Measurements from ENCODE around the gene KLHL29. TPM values are rescaled to one million over a fixed set of nuclear protein-coding genes. Genes with fewer than 3 reads are reported as not detected.

The KLHL29 gene
- total RNA-seq, 1 donor from 2014 or later = 8.4 TPM

GRCh38 chr2:23478087-23478932 lies 93.3 kb downstream of the KLHL29 start:
- DNase-seq = no peak

- no peak for DNase-seq
Observed at GRCh38 chr2:23478933-23479683, 94.1 kb downstream of the KLHL29 start.

- peak; percentile 68 for DNase-seq
Observed at GRCh38 chr2:23480957-23481797, 96.2 kb downstream of the KLHL29 start.

DNA sequence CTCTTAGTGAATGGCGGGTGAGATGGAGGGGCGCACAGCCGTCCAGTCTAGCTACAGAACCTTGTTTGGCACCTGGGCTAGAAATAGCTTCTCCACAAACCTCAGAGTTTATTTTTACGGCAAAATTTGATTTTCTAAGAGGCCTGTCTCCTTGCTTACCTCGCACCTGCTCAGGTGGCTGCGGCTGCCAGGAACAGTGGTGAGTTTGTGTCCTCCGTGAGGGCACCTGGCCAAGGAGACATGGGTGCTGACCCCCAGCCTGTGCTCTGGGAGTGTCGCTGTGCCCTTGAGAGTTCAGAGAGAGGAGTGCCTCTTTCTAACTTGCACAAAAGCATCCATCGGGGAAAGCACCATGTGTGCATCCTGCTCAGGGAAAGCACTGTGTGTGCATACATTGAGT lies 97.2 kb downstream of the KLHL29 start:
- DNase-seq = no peak

DNA sequence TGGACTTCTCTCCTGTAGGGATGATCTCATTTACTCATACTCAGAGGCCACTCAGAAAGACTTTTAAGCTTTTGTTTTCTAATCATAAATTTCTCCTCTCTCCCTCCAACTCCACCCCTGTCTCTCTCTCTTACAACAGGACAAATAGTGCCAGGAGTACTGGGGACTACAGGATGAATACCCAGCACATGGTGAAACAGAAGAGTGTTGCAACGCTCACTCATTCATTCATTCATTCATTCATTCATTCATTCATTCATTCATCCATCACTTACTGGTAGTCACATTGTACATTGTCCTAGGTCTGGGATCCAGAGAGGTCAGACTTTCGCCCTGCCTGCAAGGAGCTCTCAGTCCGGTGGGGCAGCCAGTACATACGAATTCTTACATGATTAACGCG lies 97.6 kb downstream of the KLHL29 start:
- no peak for DNase-seq

DNA sequence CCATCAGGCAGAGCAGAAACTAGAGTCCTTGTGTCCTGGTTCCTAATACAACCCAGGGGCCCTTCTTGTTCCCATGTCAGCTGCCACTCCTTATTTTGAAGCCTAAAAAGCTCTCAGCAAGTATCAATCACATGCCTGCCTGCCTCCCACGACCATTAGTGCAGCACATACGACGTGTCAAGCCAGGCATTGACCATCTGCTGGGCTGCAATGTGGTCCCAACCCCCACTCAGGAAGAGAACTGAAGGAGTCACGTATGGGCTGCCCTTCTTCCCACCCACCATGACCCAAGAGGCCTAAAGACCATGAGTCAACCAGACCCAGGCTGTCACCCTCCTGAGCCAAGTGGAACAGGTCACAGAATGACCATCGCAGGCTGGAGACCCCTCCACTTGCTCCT lies 98.8 kb downstream of the KLHL29 start:
- DNase-seq = no peak

DNA sequence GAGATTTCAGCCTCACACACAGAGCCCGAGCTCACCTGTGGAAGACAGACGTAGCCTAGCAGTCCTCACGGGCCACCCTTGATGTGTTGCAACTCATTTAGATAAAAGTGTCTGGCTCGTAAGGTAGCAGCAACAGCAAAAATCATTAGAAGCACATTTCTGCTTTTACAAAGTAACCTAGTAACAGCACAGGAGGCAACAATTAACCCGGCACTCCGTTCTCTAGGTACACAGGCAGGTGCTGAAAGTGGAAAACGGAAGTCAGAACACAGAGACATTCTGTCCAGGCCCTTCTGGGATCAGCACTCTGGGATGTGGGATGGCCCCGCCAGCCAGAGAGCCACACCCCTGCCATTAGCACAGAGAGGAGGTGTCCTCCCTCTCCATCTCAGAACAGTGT lies 99.3 kb downstream of the KLHL29 start:
- no peak for DNase-seq

GRCh38 chr2:23484767-23485166 lies 99.8 kb downstream of the KLHL29 start:
- no peak for DNase-seq

DNA sequence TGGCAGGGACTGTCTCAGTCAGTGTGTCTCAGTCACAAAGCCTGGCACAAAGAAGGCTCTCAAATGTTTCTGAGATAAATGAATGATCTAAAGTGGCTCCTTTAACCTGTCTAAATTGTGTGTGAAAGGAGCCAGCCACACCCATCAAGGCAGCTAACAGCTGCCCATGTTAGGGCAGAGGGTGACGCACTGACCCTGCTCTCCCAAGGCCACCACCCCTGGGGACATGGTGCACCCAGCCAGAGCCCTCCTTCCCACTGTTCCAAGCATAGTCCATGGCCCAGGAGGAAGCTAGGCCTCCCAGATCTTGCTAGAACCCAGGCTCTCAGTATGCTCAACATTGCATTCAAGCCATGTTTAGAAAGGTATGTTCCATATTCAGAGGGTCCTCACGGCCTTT lies 100.3 kb downstream of the KLHL29 start:
- DNase-seq = no peak

GRCh38 chr2:23485841-23486683 lies 101.1 kb downstream of the KLHL29 start:
- DNase-seq = no peak

- DNase-seq = no peak
Observed at GRCh38 chr2:23486684-23487075, 101.7 kb downstream of the KLHL29 start.

DNA sequence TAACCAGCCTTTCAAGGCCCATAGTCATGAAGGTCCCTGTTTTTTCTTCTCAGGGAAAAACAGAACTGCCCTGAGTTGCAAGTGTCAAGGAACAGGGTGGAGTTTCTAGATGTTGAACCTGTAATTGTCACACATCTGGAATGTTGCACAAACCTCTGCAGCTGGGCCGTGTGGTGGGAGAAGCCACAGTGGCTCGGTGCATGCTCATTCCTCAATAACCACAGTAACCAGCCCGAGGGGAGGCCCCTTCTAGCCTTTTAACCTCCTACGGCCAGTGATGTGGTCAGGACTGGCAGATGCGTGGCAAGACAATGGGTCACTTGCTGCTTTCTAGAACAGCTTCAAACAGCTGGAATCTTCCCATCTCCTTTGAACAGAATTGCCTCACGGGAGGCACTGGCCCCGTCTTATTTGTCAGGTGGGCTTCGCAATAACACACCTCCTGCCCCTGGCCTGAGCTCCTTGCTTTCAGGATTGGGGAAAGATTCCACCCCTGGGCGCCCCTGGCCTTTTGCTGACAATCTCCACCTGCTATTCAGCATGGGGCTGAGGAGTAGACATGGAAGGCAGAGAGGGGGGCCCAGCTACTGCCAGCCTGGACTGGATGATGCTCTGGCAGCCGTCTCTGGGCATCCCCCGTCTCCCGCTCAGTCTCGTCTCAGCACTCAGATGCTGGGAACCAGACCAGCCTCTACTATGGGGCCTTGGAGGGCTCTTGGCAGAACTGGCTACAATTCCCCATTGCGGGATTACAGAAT lies 102.9 kb downstream of the KLHL29 start:
- DNase-seq = no peak

DNA sequence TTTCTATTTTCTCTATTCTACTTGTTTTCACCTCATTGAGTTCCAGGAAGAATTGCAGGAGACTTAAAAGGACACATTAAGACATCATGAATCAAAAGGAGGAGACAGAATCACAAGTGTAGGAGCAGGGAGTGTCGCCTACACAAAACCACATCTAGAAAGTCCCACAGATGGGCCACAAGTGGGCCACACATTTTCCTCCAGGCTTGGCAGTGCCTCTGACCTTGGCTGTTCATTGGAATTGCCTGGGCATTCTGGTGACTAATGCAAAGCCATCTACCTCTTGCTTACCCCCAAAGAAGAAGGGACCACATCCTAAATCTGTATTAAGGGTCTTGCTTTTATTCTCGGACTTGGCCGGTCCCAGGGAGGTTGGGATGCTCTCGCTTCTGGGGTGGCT lies 103.6 kb downstream of the KLHL29 start:
- no peak for DNase-seq

DNA sequence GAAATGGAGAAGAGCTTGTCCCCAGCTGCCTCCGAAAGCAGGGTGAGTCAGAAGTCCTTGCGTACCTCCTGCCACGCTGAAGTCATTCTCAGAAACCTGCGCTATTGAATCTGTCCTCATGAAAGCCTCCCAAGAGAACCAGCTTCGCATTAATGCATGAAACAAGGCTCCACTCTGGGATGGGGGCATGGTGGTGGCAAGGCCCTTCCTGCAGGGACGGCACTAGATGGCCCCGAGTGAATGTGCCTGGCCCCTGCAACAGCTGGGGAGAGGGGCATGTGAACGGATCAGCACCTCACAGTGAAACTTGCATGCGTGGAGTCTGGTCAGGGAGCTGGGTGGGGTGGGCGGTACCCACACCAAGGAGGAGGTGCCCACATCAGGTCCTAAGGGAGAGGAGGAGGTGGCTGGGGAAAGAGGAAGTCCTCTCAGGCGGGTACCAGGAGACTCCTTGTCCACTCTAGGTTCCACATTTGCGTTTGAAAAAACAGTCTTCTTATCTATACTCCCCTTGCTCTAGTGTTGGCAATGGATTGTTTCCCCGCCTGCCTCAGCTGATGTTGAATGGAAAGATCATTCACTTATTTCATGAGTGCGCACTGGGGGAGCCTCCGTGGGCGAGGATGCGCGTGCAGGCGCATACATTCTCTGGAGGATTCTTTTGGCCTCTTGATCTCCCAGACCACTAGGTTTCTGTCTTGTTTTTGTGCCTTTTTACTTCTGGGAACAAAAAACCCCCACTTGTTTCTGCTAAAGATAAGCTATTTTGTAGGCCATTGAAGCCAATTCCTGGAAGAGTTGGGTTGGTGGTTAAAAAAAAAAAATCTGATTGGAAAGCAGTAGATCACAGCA lies 104.7 kb downstream of the KLHL29 start:
- DNase-seq = no peak

- no peak for DNase-seq
Observed at GRCh38 chr2:23491591-23492336, 106.8 kb downstream of the KLHL29 start.

- DNase-seq = no peak
Observed at GRCh38 chr2:23492337-23492675, 107.3 kb downstream of the KLHL29 start.

DNA sequence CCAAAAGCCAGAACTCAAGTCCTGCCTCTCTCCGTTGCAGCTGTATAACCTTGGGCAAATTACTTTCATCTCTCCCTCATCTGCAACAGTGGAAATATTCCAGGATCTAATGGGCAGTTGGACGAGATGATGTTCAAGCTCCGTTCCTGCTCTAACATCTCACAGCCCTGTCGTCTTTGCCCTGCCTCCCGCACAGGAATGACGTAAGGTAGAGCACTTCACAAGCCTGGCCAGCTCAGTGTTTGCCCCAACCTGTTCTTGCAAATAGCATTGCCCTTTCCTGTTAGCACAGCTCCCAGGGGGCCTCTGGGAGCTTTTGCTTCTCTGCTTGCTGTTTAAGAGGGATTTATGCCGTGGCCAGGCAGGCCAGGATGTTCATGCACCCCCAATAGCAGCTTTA lies 107.9 kb downstream of the KLHL29 start:
- peak; percentile 71 for DNase-seq

- DNase-seq = no peak
Observed at GRCh38 chr2:23493846-23494245, 108.9 kb downstream of the KLHL29 start.

DNA sequence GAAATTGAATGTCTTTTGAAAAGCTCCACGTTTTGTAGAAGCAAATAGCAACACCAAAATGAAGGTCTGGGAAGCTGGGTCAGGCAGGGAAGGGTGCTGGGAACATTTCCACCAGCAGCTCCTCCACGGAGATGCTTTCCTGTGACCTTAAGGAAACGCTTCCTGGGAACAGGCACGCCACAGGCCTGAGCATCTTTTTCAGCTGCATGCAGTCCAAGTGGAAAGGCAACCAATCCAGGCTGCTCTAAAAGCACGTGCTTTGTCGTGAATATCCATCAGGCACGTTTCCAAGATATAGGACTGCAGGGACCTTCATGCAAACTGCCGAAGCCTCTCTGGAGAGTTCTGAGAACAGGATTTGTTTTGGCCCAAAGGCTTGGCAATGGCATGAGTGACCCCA lies 109.3 kb downstream of the KLHL29 start:
- no peak for DNase-seq

All from tongue (tissue), 2 donors.